Measurements from ENCODE around the gene IFT81.

The IFT81 gene

GRCh38 chr12:110243227-110243626 is 119.1 kb downstream of the IFT81 start:
- TF ChIP-seq CTCF (IDR thresholded peaks at IDR 0.05; ENCODE audit: low read depth, low read length), result no peak
- no peak for DNase-seq (ENCODE audit: extremely low read depth, low read depth)

- no peak for DNase-seq (ENCODE audit: extremely low read depth, low read depth)
- TF ChIP-seq CTCF (IDR thresholded peaks at IDR 0.05; ENCODE audit: low read depth, low read length), result no peak
Observed at GRCh38 chr12:110244372-110244771, 120.2 kb downstream of the IFT81 start.

GRCh38 chr12:110244829-110245228 is 120.7 kb downstream of the IFT81 start:
- no peak for DNase-seq (ENCODE audit: extremely low read depth, low read depth)
- TF ChIP-seq CTCF (IDR thresholded peaks at IDR 0.05; ENCODE audit: low read depth, low read length), result no peak

GRCh38 chr12:110245369-110245772 is 121.2 kb downstream of the IFT81 start:
- TF ChIP-seq CTCF (IDR thresholded peaks at IDR 0.05; ENCODE audit: low read depth, low read length), result peak; percentile 20
- DNase-seq (ENCODE audit: extremely low read depth, low read depth), result no peak

GRCh38 chr12:110246636-110247339 is 122.6 kb downstream of the IFT81 start:
- DNase-seq (ENCODE audit: extremely low read depth, low read depth), result no peak
- TF ChIP-seq CTCF (IDR thresholded peaks at IDR 0.05; ENCODE audit: low read depth, low read length), result no peak

- DNase-seq (ENCODE audit: extremely low read depth, low read depth), result no peak
- TF ChIP-seq CTCF (IDR thresholded peaks at IDR 0.05; ENCODE audit: low read depth, low read length), result no peak
Observed at GRCh38 chr12:110247340-110248095, 123.4 kb downstream of the IFT81 start.

GRCh38 chr12:110248096-110248447 is 123.9 kb downstream of the IFT81 start:
- no peak for TF ChIP-seq CTCF (IDR thresholded peaks at IDR 0.05; ENCODE audit: low read depth, low read length)
- DNase-seq (ENCODE audit: extremely low read depth, low read depth), result no peak
